ENCODE measurements around the gene ATP9A. TPM values are rescaled to one million over a fixed set of nuclear protein-coding genes. Genes with fewer than 3 reads are reported as not detected.
A peak's percentile ranks its signal among the peaks of the same experiment; 100 is the strongest.
"Not testable (repeated sequence)": the region's sequence is repeated elsewhere in the genome, so short reads cannot be mapped to it uniquely, and the experiment has no call there.

The ATP9A gene
- total RNA-seq, 1 donor from 2014 or later: 22.1 TPM

GRCh38 chr20:51759769-51760510, 8.2 kb downstream of the ATP9A start:
- Mint-ChIP-seq H3K4me3 (ENCODE audit: low read depth) (no peak overlapping the region), H3K27me3 (ENCODE audit: low read depth) (peaks cover 2% of the 10 kb centered on the region), H3K4me1 (ENCODE audit: low read depth) (peaks cover 2% of the 10 kb centered on the region), H3K9me3 (no peaks in the 10 kb centered on the region), H3K27ac (no peak overlapping the region), H3K36me3 (ENCODE audit: low read depth) (no peaks in the 10 kb centered on the region)
- DNase-seq (ENCODE audit: low spot score): no peak
- intact Hi-C loops (cut with micrococcal nuclease): no loop called here

- no peaks in the 10 kb centered on the region for H3K27me3 Mint-ChIP-seq (ENCODE audit: low read depth)
- DNase-seq (ENCODE audit: low spot score): no peak
- H3K27ac Mint-ChIP-seq: no peak overlapping the region
- H3K4me3 Mint-ChIP-seq (ENCODE audit: low read depth): no peak overlapping the region
- no peaks in the 10 kb centered on the region for H3K9me3 Mint-ChIP-seq
- intact Hi-C loops (cut with micrococcal nuclease): no loop called here
- peaks cover 2% of the 10 kb centered on the region for H3K4me1 Mint-ChIP-seq (ENCODE audit: low read depth)
- H3K36me3 Mint-ChIP-seq (ENCODE audit: low read depth): no peaks in the 10 kb centered on the region
Measured at GRCh38 chr20:51758978-51759544, 9.1 kb downstream of the ATP9A start.

GRCh38 chr20:51757226-51757625, 11.0 kb downstream of the ATP9A start:
- H3K36me3 Mint-ChIP-seq (ENCODE audit: low read depth): no peaks in the 10 kb centered on the region
- intact Hi-C loops (cut with micrococcal nuclease): no loop called here
- H3K27ac Mint-ChIP-seq: no peak overlapping the region
- DNase-seq (ENCODE audit: low spot score): no peak
- no peak overlapping the region for H3K4me3 Mint-ChIP-seq (ENCODE audit: low read depth)
- H3K27me3 Mint-ChIP-seq (ENCODE audit: low read depth): no peaks in the 10 kb centered on the region
- H3K9me3 Mint-ChIP-seq: no peaks in the 10 kb centered on the region
- H3K4me1 Mint-ChIP-seq (ENCODE audit: low read depth): peaks cover 2% of the 10 kb centered on the region

GRCh38 chr20:51756653-51757052, 11.5 kb downstream of the ATP9A start:
- intact Hi-C loops (cut with micrococcal nuclease): no loop called here

GRCh38 chr20:51753220-51753619, 15.0 kb downstream of the ATP9A start:
- H3K4me3 Mint-ChIP-seq (ENCODE audit: low read depth); DNase-seq (ENCODE audit: low spot score); H3K36me3 Mint-ChIP-seq (ENCODE audit: low read depth); H3K4me1 Mint-ChIP-seq (ENCODE audit: low read depth); H3K27ac Mint-ChIP-seq; H3K9me3 Mint-ChIP-seq; intact Hi-C loops (cut with micrococcal nuclease); H3K27me3 Mint-ChIP-seq (ENCODE audit: low read depth): not testable (repeated sequence)

More at GRCh38 chr20:51756653-51757052, 11.5 kb downstream of the ATP9A start:
- Mint-ChIP-seq H3K27ac (no peak overlapping the region), H3K4me3 (ENCODE audit: low read depth) (no peak overlapping the region), H3K36me3 (ENCODE audit: low read depth) (no peaks in the 10 kb centered on the region), H3K4me1 (ENCODE audit: low read depth) (peaks cover 2% of the 10 kb centered on the region), H3K9me3 (no peaks in the 10 kb centered on the region), H3K27me3 (ENCODE audit: low read depth) (no peaks in the 10 kb centered on the region)
- no peak for DNase-seq (ENCODE audit: low spot score)

- no peak for DNase-seq (ENCODE audit: low spot score)
- Mint-ChIP-seq H3K9me3 (no peaks in the 10 kb centered on the region), H3K4me3 (ENCODE audit: low read depth) (no peak overlapping the region), H3K36me3 (ENCODE audit: low read depth) (no peaks in the 10 kb centered on the region), H3K27me3 (ENCODE audit: low read depth) (peaks cover 4% of the 10 kb centered on the region), H3K4me1 (ENCODE audit: low read depth) (peaks cover 6% of the 10 kb centered on the region), H3K27ac (no peak overlapping the region)
- intact Hi-C loops (cut with micrococcal nuclease): no loop called here
Measured at GRCh38 chr20:51752343-51752951, 15.7 kb downstream of the ATP9A start.

- intact Hi-C loops (cut with micrococcal nuclease): no loop called here
- no peak overlapping the region for H3K27ac Mint-ChIP-seq
- H3K9me3 Mint-ChIP-seq: no peaks in the 10 kb centered on the region
- peaks cover 4% of the 10 kb centered on the region for H3K27me3 Mint-ChIP-seq (ENCODE audit: low read depth)
- H3K36me3 Mint-ChIP-seq (ENCODE audit: low read depth): no peaks in the 10 kb centered on the region
- peaks cover 4% of the 10 kb centered on the region for H3K4me1 Mint-ChIP-seq (ENCODE audit: low read depth)
- H3K4me3 Mint-ChIP-seq (ENCODE audit: low read depth): no peak overlapping the region
- no peak for DNase-seq (ENCODE audit: low spot score)
Measured at GRCh38 chr20:51750770-51751388, 17.3 kb downstream of the ATP9A start.

- Mint-ChIP-seq H3K9me3 (no peaks in the 10 kb centered on the region), H3K27me3 (ENCODE audit: low read depth) (peaks cover 4% of the 10 kb centered on the region), H3K4me3 (ENCODE audit: low read depth) (no peak overlapping the region), H3K36me3 (ENCODE audit: low read depth) (no peaks in the 10 kb centered on the region), H3K27ac (peak overlapping the region; percentile 24), H3K4me1 (ENCODE audit: low read depth) (peaks cover 6% of the 10 kb centered on the region)
- DNase-seq (ENCODE audit: low spot score): no peak
- intact Hi-C loops (cut with micrococcal nuclease): no loop called here
Measured at GRCh38 chr20:51750037-51750769, 18.0 kb downstream of the ATP9A start.

GRCh38 chr20:51749674-51750036, 18.5 kb downstream of the ATP9A start:
- H3K4me3 Mint-ChIP-seq (ENCODE audit: low read depth): no peak overlapping the region
- H3K27ac Mint-ChIP-seq: no peak overlapping the region
- intact Hi-C loops (cut with micrococcal nuclease): no loop called here
- H3K4me1 Mint-ChIP-seq (ENCODE audit: low read depth): peaks cover 6% of the 10 kb centered on the region
- no peaks in the 10 kb centered on the region for H3K9me3 Mint-ChIP-seq
- H3K27me3 Mint-ChIP-seq (ENCODE audit: low read depth): peaks cover 4% of the 10 kb centered on the region
- no peak for DNase-seq (ENCODE audit: low spot score)
- H3K36me3 Mint-ChIP-seq (ENCODE audit: low read depth): no peaks in the 10 kb centered on the region

- Mint-ChIP-seq H3K4me3 (ENCODE audit: low read depth) (no peak overlapping the region), H3K36me3 (ENCODE audit: low read depth) (no peaks in the 10 kb centered on the region), H3K27ac (no peak overlapping the region), H3K27me3 (ENCODE audit: low read depth) (peaks cover 4% of the 10 kb centered on the region), H3K4me1 (ENCODE audit: low read depth) (peaks cover 15% of the 10 kb centered on the region), H3K9me3 (no peaks in the 10 kb centered on the region)
- intact Hi-C loops (cut with micrococcal nuclease): no loop called here
- DNase-seq (ENCODE audit: low spot score): no peak
Measured at GRCh38 chr20:51747182-51747911, 20.8 kb downstream of the ATP9A start.

- H3K9me3 Mint-ChIP-seq: no peaks in the 10 kb centered on the region
- H3K27me3 Mint-ChIP-seq (ENCODE audit: low read depth): peaks cover 4% of the 10 kb centered on the region
- DNase-seq (ENCODE audit: low spot score): no peak
- no peak overlapping the region for H3K4me3 Mint-ChIP-seq (ENCODE audit: low read depth)
- H3K36me3 Mint-ChIP-seq (ENCODE audit: low read depth): no peaks in the 10 kb centered on the region
- H3K27ac Mint-ChIP-seq: no peak overlapping the region
- peaks cover 15% of the 10 kb centered on the region for H3K4me1 Mint-ChIP-seq (ENCODE audit: low read depth)
- intact Hi-C loops (cut with micrococcal nuclease): no loop called here
Measured at GRCh38 chr20:51745804-51746203, 22.4 kb downstream of the ATP9A start.

GRCh38 chr20:51740838-51741237, 27.4 kb downstream of the ATP9A start:
- H3K9me3 Mint-ChIP-seq: no peaks in the 10 kb centered on the region
- peaks cover 11% of the 10 kb centered on the region for H3K4me1 Mint-ChIP-seq (ENCODE audit: low read depth)
- no peak for DNase-seq (ENCODE audit: low spot score)
- peaks cover 2% of the 10 kb centered on the region for H3K27me3 Mint-ChIP-seq (ENCODE audit: low read depth)
- intact Hi-C loops (cut with micrococcal nuclease): no loop called here
- no peak overlapping the region for H3K4me3 Mint-ChIP-seq (ENCODE audit: low read depth)
- no peaks in the 10 kb centered on the region for H3K36me3 Mint-ChIP-seq (ENCODE audit: low read depth)
- H3K27ac Mint-ChIP-seq: no peak overlapping the region
